HG03095 (cell line): ENCODE results near the gene RNF43.
"Not testable (repeated sequence)": the region's sequence is repeated elsewhere in the genome, so short reads cannot be mapped to it uniquely, and the experiment has no call there.

Source experiments
- ATAC-seq: cut with Tn5 transposase; IDR thresholded peaks from one replicate; pipeline ENCODE4 v1.9.1; 2021; ENCODE audit warnings: moderate library complexity; ENCODE audit not compliant: unreplicated experiment

RNF43 gene

DNA sequence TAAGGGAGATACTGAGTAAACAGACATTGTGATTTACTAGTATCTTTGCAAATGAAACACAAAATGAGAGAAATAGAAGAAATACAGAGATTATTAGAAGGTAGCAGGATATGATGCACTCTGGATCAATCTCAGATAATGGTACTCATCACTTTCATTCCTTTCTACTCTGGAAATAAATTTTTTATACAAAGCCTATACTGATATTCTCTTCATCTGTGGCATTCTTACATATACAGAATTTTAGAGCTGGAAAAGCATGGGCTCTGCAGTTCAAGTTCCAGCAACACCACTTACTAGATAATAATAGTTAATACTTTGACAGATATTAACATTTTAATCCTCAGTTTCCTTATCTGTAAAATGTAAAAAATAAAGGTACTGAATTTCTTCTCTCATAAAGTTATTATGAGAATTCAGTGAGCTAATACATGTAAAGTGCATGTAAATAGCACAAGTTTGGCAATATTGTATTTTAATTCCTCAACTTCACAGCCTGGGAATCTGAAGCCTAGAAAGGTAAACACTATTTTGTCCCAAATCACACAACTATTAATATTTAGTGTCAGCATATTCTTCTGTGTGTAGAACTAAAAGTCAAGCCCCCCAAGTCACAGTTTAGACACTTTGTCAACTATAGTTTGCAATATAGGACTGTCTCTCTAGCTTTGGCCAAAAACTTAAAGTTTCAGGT lies 6.5 kb downstream of the RNF43 start:
- ATAC-seq = no peak

DNA sequence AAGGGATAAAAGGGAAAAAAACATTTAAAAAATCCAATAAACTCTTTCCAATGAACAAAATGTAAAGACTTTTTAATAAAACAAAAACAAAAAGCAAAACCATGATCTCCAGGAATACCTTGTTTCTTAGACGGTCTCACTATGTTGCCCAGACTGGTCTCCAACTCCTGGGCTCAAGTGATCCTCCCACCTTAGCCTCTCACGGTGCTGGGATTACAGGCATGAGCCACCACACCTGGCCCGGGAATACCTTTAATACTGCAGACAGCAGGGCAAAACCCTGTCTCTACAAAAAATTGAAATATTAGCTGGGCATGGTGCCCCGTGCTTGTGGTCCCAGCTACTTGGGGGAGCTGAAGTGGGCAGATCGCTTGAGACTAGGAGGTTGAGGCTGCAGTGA lies 7.9 kb downstream of the RNF43 start:
- no peak for ATAC-seq

DNA sequence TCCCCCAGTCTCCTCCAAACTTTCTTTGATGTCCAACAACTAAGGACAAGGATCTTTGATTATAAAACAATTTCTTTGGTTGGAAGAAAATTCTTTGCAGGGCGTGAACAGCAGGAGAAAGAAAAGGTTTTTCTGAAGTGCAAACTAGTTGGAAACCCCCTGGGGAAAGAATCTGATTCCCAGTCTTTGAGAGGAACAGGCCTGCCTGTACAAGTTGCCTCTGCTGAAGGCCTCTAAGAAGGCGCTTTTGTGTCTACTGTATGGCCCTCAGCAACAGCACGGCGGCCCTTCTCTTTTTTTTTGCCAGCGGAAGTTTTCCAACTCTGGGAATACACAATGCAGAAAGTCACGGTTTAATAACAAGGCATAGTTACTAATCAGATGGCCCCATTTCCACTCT lies 14.0 kb downstream of the RNF43 start:
- no peak for ATAC-seq

DNA sequence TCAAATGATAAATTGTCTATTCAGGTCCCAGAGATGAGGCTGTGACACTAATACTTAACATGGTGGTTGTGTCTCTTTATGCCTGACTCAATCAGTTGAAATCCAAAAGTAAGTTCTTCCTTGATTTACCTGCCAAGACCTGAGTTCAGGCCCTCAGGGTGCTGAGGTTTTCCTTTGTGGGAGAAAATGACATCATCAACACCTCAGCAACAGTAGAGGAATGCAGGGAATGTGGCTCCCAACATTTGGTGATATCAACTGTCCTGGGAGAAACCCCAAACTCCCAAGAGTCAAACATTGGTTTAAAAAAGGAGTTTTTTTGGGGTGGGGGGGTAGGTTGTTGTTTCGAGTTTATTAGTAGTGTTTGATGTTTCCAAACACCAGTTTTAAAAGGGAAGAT lies 14.7 kb downstream of the RNF43 start:
- no peak for ATAC-seq

DNA sequence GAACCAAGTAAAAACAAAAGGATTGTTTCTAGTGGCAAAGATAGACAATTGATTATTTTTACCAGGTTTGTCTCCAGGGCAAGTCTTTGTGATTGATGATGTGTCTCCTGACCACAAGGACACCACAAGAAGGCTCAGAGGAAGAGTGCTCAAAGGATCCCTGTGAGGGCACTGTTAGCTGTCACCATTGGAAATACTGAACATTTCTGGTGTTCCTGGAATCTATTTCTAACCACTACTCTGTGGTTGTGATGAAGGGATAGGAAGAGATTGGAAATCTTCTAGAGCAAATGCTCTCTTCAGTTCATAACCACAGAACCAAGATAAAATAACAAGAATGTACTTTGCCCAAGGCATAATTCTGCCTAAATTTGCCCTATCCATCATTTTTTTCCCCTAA lies 15.3 kb downstream of the RNF43 start:
- no peak for ATAC-seq

DNA sequence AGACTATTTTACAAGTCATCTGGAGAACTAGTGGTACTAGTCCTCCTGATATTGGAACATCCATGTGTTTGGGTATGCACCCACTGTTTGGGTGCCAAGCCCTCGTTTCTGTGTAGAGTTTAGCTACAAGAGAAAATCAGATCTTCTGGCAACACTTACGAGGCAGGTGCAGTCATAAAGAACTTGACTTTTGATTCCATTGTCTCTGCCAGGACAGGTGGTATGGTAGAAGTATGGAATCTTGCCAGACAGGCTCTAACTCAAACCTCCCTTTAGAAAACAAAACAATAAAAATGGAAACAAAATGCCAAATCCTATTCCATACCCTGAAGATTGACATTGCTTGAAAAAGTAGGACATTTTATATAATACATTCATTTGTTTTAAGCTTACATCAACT lies 16.0 kb downstream of the RNF43 start:
- no peak for ATAC-seq

DNA sequence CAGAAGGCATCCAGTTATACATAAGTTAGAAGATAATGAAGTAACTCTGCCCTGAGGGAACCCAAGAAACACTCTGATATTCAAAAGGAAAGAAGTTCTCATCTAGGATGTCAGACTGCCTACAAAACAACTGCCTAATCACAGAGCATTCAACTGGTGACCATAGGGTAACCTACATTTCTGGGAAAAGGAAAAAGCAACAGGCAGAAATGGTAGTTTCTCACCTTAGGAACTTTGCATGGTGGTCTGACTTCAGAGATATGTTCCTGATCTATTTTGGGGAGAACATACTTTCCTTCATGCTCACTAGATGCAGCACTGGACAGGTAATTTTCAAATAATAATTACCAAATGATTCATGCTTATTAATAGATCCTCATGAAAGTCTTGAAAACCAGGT lies 16.5 kb downstream of the RNF43 start:
- ATAC-seq = no peak

DNA sequence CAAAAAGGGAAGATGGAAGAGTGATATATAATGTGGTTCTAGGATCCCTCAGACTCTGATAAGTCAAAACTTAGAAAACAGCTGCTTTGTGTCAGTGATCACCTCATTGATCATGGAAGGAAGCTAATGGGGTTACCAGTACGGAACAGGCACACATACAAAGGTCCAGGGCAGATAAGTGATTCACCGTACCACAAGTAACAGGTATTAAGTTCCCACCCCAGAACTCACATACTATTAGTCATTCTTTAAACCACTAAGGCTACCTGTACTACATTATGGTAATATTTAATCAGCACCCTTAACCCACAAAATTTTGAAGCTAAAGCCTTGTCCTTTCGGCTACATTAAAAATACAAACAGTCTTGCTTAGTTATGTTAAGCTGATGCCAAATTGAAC lies 17.4 kb downstream of the RNF43 start:
- ATAC-seq = no peak

DNA sequence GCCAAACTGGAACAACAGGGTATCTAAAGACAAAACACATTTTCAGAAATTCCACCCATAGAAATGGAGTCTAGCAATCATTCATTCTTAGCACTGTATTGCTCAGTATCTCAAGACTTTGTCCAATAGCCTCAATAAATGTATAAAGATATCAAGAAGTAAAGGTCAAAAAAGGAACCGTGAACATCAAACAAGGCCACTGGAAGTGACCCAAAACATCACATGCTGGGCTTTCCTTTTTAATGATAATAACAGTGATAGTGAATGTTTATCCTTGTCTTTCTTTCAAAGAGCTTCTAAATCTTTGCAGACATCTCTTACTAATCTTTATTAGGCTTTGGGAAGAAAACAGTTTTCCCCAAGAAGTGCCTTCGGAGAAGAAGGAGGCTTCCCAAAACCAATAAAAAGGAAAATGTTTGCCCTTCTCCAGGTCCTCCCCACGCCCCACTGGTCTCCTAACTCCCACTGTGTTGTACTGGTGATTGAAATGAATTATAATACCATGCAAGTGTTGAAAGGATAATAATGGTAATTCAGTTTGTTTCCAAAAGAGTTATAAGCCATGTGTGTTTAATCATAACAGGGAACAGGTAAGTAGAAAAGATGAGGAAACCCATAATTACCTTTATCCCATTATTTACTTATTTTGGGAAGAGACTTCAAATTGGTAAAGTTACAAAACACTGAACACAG lies 18.6 kb downstream of the RNF43 start:
- no peak for ATAC-seq

DNA sequence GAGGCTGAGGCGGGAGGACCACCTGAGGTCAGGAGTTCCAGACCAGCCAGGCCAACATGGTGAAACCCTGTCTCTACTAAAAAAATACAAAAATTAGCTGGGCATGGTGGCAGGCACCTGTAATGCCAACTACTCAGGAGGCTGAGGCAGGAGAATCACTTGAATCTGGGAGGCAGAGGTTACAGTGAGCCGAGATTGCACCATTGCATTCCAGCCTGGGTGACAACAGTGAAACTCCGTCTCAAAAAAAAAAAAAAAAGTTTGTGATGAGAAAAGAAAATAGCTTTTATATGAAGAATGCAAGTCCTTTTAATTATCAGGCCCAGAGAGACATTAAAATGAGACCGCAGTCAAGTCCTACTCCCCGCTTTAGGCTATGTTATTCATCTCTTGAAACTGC lies 19.9 kb downstream of the RNF43 start:
- ATAC-seq = not testable (repeated sequence)

DNA sequence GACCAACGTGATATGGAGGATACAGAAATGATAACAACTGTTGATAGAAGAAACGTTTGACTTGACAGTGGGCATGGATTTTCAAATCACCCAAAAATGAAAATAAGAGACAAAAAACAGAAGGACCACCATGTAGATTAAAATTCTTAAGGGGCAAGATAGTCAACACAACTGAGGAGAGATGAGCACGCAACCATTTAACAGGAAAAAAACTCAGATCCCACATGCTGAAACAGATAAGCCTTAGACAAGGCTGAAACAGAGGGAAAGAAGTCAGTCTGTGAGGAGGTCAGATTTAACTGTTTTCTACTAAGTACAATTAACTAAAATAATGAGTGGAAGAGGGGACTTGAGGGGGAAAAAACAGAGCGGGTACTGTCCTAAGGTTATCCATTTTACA lies 21.2 kb downstream of the RNF43 start:
- ATAC-seq = no peak

DNA sequence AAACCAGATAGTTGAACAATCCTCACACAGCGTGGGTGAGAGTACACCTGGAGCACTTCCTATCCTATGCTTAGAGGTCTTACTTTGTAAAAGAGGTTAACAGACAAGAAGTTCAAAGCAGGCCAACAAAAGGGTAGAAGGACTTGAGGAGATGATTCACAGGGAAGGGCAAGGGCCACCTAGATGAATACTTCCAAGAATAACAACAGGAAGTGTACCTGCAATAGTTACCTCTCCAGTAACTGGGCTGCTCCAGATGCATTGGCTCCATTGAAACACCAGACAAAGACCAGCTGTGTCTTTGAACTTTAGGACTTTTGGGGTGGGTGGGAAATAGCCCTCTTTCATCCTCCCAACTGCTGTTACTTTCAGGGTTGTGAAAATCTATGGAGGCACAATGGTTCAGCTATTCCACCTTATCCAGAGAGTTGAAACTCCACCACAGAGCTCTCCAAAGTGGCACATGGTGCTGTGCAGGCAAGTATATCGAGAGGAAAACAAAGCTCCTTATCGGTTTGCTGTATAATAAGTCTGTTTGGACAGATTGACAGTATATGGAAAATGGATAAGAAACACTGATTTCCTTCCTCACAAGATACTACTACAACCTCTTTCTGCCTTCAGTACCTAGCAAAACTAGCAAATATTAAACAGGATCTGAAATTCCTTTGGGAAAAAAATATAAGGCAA lies 22.7 kb downstream of the RNF43 start:
- no peak for ATAC-seq

DNA sequence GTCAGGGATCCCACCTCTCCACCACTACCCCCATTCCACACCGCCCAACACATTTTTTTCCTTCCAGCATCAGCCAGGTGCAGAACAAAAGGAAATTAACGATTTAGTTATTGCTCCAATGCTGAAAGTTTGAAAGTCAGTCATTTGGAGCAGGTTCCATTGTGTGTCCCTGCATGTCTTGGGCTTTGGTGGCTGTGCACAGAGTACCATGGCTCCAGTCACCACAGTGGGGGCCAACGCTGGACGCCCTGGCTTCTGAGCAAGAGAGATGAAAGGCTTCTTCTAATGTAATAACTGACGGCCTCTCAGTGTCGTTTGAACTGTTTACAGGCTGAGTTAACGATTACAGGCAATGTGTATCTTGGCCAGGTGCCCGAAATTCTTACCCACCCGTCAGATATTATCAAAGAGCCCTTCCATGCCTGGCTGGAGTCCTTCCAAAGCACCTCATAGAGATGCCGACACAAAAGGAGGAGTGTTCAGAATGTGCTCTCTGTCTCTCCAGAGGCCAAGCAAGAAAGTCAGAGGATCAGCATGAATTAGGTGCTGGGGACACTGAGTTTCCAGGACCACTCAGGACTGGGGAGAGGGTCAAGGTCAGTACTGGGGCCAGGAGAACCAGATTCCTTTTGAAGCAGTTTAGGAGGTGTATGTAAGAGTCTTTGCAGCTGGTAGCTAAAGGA lies 25.9 kb downstream of the RNF43 start:
- ATAC-seq = no peak

DNA sequence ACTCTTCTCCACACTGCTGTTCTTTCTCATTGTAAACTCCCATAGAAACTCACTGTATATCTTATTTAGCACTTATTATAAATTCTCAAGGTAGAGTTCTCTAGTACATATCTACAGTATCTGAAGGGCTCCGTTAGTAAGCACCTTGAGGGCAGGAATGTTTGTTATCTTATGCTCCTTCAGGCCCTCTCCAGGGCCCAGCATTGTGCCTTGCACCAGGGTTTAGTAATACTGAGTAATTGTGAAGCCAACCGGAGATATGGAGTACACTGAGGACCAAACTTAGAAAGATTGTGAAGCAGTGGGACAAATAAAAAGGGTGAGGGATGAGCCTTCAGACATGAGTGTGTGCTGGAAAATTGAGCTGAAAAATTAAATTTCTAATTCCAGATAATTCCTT lies 26.4 kb downstream of the RNF43 start:
- ATAC-seq = no peak

DNA sequence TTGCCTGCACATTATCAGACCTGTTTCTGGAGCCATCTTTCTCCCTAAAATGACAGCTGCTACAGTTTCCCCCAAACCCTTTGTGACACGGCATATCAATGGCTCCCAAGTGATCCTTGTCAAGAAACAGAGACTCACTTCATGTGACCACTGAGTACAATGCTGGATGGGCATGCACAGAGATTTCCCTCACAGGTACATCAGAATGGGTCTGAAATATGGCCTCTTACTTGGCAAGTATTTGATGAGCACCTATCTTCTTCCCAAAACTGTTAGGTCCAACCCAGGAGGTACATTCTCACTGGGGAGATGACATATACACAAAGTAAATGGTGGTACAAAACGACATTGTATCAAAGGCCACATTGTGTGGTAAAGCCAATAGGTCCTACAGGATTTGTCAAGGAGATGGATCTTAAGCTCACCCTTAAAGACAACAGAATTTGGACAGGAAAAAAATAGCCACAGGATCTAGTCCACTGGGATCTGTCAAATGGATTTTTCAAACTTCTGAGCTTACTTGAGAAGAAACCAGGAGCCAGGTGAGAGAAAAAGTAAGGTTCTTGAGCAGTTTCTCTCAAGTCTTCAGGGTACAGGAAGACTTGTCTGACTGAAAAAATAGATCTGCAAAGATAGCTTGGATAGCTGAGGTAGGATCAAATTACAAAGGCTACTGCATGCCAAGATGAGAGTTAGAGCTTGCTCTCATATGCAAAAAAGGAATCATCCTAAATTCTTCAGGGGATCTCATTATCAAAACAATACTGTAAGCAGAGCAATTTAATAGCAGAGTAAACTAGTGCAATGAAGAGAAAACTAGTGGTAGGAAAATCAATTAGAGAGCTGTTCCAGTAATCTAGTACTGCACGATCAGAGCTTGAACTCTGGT lies 28.8 kb downstream of the RNF43 start:
- no peak for ATAC-seq

DNA sequence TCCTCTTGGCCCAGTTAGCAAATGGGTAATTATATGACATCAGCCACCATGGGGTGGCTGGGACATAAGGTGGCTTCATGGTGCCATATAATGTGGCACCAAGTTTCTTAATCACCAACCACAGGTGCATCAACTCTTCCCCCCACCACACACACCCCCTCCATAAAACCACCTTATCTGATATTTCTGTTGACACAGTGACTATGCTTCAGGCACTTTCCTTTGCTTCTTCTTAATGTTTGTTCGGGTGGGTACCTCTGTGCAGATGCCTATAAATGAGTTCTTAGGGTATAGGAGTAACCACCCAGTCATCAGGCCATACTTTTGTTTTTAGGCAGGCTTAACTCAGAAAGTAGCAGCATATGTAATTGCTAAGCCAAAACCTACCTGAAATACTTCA lies 29.5 kb downstream of the RNF43 start:
- no peak for ATAC-seq

DNA sequence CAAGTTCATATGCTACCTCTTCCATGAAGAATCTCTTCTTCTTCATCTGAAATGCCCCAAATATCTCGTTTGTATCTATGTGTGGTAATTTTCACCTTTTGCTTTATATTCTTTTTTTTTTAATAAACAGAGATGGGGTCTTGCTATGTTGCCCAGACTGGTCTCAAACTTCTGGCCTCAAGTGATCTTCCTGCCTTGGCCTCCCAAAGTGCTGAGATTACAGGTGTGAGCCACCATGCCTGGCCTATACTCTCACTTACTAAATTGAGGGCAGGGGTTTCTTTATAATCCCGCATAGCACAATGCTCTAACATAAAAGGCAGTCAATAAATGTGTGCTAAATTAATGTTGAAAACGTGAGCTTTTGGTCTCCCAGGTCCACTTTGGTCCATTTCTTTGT lies 30.6 kb downstream of the RNF43 start:
- ATAC-seq = no peak

DNA sequence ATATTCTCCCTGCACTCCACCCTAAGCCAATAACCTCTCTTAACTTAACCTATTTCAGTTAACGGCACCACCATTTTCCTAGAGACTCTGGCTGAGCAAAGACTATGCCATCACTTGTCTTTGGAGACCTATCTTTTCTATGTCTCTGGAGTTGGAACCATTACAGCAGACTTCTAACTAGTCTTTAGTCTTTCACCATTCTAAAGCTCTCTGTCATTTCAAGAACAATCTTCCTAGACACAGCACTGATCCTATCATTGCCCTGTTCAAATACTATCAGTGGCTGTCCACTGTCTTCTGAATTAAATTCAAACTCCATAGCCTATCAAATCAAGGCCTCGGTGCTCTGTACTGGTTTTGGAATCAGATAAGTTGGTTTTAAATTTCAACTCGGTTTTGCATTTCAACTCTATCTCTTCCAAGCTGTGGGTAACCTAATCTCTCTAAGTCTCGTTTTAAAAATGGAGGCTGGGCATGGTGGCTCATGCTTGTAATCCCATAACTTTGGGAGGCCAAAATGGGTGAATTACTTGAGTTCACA lies 31.9 kb downstream of the RNF43 start:
- ATAC-seq = no peak

DNA sequence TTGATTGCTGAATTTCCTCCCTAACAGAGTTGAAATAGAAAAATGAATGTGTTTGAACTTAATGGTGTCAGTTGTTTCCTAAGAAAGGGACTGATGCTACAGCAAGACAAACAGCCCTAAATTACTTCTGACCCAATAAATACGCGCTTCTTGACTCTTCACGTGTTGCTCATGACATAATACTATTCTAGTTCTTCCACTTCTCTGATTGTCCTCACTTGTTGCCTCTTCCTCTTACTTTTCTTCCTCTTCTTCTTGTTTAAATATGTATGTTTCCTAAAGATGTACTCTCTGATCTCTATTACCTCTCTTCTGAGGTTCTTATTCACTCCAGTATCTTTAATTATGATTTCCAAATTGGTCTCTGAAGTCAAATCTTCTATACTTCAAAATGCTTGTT lies 32.4 kb downstream of the RNF43 start:
- no peak for ATAC-seq

DNA sequence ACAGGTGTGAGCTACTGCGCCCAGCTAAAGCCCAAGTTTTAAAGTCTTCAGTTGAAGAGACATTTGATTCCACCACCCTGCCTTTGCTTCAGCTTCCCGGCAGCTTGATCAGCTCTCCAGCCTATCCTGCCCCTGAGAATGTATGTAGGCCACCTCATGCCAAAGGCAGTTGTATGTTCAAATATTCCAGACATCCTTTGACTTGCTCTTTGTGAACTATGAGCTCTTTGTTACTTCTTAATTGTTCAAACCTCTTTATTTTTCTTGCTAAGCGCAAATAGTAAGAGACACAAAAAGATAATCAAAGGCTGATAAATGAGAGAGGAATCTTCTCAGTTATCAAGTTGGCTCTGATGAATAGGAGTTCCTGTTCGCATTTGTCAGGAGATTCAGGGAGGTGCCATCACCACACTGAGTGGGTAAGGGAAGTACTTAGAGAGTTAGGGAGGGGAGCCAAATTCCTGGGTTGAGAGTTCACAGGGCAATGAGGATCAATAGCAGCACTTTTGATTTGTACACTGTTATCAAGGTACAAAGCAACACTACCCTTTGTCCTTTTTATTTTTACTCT lies 33.4 kb downstream of the RNF43 start:
- no peak for ATAC-seq
